HuH-7.5 (cell line): Measurements from ENCODE around the gene ANO10.
"Not testable (repeated sequence)": the region's sequence is repeated elsewhere in the genome, so short reads cannot be mapped to it uniquely, and the experiment has no call there.

Experiments used
- DNase-seq: peaks from one replicate; pipeline ENCODE4 v3.0.0; 2011; ENCODE audit warnings: low spot score

Gene ANO10

DNA sequence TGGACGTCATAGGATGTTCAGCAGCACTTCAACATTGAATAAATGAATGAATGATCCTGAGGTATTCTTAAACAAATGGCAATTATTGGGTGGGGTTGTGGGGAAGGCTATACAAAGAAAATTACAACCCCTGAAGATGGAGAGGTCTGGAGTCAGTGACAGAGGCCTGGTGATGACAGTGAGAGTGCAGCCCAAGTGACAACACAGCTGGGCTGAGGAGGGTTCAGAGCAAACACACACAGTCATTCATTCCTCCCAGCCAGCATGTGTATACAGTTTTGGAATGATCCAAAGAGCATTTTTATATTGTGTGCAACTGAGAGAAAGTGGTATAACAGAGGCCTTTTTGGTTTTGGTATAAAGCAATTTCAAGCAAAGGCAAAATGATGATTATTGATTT lies 148.1 kb downstream of the ANO10 start:
- DNase-seq = no peak

DNA sequence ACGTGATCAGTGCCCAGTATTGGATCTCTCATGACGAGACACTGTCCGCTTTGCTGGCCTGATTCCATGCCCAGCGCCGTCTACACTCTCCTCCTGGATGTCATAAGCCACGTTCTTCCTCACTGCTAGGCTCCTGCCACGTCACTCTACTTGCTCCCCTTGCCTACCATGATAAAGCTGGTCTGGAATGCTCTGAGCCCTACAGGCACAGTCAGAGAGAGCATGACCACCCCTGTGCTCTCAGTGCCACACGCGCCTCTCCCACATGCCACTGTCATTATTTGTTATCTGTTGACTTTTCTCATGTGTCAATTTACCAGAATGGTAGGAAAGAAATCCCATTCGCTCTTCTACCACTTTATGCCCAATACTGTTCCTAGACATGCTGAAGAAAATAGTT lies 148.6 kb downstream of the ANO10 start:
- DNase-seq = no peak

DNA sequence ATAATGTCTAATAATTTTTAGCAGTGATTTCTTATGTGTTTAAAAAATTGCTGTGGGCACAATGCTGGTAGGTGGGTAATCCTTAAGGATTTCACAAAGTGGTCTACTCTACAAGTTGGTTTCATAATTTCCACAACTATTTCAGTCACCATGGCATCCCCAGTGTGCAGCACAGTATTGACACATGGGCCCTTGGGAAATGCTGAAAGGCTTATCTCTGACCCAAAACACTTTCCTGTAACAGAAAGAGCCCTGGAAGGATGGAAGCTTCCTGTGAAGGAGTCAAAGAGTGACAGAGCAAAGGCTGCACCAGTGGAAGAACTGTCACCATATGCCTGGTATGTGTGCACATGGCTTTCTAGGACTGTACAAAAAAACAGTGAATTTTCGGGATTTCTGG lies 153.7 kb downstream of the ANO10 start:
- no peak for DNase-seq

DNA sequence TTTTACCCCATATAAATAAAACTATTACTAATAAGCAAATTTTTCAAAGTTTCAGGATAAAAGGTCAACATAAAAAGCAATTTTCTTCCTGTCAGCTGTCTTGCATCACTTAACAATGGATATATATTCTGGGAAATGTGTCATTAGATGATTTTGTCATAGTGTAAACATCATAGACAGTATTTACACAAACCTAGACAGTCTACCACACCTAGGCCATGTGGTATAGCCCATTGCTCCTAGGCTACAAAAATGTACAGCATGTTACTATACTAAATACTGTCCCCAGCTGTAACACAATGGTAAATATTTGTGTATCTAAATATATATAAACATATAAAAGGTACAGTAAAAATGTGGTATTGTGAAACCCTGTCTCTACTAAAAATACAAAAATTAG lies 156.7 kb downstream of the ANO10 start:
- DNase-seq = no peak

DNA sequence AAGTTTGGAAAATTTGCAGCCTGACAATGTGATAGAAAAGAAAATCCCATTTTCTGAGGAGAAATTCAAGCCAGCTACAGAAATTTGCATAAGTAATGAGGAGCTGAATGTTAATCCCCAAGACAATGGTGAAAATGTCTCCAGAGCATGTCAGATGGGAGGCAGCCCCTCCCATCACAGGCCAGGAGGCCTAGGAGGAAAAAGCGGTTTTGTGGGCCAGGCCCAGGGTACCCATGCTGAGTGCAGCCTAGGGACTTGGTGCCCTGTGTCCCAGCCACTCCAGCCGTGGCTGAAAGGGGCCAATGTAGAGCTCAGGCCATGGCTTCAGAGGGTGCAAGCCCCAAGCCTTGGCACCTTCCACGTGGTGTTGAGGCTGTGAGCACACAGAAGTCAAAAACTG lies 159.2 kb downstream of the ANO10 start:
- not testable (repeated sequence) for DNase-seq

DNA sequence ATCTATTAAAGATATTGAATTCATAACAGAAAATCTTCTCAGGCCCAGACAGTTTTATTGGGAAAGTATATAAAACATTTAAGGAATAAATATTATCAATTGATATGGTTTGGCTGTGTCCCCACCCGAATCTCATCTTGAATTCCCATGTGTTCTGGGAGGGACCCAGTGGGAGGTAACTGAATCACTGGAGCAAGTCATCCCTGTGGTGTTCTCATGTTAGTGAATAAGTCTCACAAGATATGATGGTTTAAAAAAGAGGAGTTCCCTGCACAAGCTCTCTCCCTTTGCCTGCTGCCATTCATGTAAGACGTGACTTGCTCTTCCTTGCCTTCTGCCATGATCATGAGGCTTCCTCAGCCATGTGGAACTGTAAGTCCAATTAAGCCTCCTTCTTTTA lies 160.5 kb downstream of the ANO10 start:
- DNase-seq = no peak

DNA sequence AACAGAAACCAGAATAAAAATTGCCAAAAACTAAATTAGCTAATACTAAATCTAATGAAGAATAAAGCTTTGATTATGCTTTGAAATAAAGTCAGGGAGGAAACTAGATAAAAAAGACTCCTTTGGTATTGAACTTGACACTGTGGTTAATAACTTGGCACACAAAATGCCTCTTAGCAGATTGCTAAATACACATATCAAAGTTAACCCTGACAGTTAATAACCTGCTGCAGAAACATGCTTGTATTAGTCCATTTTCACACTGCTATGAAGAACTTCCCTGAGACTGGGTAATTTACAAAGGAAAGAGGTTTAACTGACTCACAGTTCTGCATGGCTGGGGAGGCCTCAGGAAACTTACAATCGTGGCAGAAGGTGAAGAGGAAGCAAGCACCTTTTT lies 164.8 kb downstream of the ANO10 start:
- DNase-seq = not testable (repeated sequence)

DNA sequence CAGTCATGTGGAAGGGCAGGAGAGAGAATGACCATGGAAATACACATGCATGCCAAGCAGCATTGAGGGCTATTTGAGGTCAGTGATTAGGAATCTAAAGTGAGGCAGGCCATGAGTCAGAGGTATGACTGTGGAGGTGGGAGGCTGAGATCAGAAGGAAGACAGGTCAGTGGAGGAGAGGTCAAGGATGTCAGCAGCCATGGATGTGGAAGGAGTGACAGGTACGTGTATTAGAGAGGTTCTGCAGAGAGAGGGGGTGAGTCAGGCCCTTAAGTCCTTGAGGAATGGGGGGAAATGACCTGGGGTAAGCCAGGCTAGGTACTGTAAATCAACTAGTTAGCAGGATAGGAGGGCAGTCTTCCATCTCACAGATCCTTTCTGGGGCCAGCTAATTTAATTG lies 166.6 kb downstream of the ANO10 start:
- DNase-seq = no peak

DNA sequence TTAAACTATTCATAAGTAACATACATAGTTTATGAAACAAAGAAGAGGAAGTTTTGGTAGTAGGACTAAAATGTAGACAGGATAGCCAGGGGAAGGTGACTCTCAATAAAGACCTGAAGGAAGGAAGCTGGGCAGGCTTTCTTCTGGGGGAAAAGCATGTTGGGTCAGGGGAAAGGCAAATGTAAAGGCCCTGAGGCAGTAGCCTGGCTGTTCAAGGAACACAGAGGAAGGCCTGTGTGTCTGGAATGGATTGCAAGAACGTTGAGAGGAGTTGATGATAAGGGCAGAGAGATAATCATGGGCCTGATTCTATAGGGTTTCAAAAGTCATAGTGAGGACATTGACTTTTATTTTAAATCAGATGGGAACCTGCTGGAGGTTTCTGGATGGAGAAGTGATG lies 167.8 kb downstream of the ANO10 start:
- DNase-seq = no peak

DNA sequence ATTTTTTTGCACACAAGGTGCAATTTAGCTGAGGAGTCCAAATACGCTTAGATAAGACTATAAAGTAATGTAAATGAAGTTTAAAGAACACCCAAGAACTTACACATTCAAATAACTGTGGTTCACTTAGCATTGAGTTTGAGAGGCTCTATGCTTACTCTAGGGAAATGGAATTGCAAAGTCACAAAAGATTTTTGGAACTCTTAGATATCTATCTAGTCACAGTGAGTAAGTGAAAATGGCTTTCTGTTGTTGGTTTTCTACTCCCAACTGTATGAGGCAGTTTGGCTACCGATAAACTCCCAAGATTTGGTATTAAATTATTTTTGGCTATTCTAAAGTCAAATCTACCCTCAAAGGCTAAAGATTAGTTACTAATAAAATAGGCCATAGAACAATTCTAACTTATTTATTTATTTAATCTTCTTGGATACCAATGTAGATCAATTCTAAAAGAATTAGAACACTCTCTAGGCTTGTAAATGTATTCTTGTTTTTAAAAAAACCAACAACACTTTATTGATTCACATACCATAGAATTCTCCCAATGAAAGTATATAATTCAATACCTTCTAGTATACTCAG lies 170.0 kb downstream of the ANO10 start:
- no peak for DNase-seq

DNA sequence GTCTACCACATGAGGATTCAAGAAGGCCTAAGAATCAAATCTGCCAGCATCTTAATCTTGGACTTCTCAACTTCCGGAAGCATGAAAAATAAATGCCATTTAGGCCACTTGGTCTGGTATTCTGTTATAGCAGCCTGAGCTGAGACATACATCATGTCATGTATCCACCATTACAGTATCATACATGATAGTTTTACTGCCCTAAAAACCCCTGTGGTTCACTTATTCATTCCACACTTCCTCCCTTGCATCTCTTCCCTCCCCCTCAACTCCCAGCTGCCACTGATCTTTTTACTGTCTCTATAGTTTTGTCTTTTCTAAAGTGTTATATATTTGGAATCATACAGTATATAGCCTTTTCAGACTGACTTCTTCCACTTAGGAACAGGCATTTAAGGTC lies 173.7 kb downstream of the ANO10 start:
- no peak for DNase-seq

DNA sequence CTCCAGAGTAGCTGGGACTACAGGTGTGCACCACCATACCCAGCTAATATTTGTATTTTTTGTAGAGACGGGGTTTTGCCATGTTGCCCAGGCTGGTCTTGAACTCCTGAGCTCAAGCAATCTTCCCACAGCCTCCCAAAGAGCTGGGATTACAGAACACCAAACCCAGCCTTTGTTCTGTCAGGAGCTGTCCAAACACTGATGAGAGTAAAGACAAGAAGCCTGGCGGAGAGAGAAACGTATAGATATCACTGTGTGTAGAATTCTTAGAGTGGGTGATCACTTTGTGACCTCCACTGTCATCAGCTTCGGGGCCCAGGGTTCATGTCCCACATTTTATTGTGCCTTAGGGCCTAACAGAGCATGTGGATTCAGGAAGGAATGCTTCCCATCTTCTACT lies 176.0 kb downstream of the ANO10 start:
- no peak for DNase-seq

DNA sequence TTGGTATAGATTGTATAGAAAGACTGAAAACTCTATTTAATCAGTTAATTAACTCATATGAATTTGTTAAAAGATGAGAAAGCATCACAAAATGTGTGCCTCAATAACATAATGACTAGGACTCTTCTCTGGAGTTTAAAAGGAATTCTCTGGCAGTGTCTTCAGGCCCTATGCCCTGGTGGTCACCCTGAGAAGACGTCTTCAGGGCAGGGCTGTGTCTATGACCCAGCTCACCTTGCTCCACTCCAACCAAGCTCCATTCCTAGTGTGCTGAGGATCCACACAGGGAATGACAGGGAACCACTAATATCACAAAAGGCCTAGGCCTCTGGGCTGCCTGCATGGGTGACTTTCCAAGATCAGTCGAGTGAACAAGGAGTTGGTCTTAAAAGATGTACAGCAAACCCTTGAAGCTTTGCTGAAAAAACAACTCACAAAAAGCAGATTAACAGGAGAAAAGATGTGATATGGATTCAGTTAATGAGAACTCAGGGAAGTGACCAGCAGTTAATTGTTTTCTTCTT lies 178.9 kb downstream of the ANO10 start:
- no peak for DNase-seq

DNA sequence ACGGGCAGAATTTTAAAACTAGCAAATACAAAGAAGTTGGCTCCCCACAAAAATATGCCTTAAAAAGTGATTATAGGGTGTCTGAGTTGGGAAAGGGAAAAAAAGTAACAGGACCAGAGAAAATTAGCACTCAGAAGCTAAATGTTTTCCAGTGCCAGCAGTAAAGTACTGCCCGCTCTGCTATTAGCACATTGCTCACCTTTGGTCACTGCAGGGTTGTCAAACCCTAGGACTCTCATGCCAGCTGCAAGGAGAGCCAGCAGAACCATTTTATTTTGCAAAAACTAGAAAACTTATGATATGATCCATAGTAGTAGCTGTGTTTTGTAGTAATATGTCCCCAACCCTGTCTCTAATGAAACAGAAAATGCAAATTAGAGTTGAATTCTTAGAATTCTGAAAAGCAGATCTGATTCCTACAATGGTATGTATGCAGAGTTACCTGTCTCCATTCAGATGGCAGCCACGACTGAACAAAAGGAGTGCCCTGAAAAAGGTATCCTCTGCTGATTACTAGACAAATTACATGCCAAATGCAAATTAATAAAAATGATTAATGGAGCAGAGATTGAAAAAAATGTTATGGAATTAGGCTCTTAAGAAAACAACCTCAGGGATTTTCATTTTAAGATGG lies 185.2 kb downstream of the ANO10 start:
- DNase-seq = no peak

DNA sequence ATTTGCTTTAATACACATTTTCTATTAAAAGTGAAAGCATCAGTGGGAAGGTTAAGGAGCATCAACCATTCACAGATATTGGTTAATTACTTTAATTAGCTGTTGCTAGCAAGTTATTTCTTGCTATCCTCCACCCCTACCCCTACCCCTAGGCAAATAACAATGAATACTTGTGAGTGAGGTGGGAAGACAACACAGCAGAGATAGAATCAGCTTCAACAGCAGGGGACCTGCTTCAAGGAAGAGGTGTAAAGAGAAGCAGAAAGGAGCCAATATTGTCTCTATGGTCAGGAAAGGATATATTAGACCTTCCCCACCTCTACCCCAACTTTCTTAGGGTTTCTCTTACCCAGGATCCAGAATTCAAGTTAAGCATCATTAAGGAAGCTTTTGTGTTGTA lies 186.1 kb downstream of the ANO10 start:
- no peak for DNase-seq

DNA sequence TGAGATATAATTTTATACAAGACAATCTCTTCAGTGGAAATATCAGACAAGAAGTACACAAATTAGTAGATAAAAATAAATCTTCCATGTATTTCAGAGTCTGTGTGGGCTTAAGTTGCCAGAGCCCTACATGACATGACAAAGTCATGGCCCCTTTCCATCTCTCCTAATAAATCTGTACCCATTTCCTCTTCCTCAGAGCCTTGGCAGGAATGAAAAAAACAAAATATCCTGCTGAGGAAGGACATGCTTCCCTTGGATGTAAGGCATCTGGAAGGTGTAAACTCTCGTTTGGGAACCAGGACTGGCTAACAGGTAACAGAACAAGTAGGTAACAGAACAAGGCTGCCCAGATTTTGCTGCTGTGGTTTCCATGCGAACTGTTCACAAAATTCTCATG lies 187.4 kb downstream of the ANO10 start:
- DNase-seq = no peak

DNA sequence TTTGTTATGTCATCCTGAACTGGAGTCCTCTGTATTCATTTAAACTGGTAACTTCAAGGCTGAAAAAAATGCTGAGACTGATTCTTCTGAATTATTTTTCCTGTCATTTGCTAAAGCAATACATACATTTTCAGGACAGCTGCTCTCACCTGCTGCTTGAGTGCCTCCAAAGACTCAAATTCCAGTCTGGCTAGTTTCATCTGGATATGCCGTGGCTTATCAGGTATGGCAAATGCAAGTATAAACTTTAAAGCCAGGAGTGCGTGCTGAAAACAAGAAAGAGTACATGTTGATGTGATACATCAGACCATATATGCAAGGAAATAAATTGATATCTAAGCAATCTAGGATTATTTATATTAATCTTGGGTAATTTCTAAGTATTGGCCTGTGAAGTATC lies 189.3 kb downstream of the ANO10 start:
- DNase-seq = no peak

DNA sequence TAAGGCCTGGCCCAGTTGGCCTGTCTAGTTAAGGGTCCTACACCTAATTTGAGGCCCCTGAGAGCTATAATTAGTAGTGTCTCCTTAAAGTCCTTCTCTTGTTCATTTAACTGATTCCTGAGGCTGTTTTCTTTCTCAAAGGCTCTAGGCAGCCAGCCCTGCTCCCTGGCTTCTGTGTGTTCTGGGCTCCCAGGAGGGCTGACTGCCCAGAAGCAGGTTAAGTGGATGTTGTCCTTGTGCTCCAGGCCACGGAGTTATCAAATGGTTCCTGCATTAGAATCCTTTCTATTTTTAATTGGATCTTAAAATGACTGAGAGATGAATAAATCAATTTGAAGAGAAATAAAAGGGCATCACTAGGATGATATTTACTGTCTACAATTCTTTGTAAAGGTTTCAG lies 195.4 kb downstream of the ANO10 start:
- no peak for DNase-seq

DNA sequence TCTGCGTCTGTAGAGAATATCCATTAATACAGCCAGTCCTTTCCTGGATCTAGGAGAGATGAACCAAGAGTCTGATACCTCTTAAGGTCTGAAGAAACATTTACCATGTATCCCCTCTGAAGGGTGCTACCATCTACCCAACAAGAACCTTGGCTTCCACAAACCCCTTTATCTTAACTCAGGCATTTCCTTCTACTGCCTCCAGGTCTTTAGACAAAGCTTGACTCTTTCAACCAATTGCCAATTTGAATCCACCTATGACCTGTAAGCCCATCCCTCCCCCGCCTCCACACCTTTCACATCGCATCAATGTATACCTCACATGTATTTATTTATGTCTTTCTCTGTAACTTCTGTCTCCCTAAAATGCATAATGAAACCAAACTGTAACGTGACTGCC lies 196.0 kb downstream of the ANO10 start:
- DNase-seq = no peak

DNA sequence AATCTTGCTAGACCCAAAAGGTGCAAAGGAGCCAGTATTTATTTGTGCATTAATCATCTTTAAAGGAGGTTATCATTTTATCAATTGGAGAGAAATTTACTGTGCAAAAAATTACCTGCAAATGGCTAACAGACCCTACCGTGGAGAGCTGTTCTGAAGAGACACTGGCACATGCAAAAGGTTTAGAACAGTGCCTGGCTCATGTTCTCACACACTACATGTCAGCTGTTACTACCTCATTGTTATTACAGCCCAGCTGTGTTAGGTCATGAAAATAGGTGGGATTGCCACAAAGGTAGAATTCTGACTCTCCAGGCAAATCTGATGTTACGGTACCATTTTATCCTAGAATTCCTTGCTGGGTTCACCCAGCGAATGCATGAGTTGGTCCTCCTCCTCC lies 198.2 kb downstream of the ANO10 start:
- no peak for DNase-seq

DNA sequence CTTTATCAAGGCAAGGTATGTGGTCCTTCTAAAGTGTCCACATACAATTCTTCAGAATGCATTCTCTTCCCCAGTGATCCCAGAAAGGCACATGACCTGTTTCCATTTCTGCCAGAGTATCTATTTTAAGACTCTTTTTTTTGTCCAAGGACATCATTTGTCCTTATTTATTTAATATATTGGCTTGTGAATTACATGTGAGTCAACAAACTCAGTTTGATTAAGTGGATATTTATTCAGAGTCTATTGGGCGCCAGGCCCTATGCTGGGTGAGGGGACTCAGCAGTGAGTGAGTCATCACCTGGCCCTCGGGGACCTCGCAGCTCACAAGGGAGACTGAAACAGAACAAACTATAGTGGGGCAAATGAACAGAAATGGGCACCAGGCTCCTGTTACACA lies 198.7 kb downstream of the ANO10 start:
- no peak for DNase-seq

DNA sequence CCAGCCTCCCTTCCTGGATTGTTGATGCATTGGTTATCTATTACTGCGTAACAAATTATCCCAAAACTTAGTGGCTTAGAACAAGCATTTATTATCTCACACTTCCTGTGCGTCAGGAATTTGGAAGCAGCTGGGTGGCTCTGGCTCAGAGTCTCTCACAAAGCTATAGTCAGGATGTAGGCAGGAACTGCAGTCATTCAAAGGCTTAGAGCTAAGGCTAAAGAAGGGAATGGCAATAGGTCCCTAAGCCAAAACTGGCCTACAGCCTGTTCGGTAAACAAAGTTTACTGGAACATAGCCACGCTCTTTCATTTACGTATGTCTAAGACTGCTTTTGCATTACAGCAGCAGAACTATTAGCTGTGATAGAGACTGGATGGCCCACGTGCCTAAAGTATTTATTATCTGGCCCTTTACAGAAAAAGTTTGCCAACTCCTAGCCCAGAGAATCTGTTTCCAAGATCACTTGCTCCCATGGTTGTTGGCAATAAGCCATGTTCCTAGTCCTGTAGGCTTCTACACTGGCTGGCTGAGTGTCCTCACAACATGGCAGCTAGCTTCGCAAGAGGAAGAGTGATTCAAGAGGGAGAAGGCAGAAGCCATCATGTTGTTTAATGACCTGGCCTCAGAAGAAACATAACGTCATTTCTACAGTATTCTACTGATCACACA lies 203.1 kb downstream of the ANO10 start:
- DNase-seq = no peak

DNA sequence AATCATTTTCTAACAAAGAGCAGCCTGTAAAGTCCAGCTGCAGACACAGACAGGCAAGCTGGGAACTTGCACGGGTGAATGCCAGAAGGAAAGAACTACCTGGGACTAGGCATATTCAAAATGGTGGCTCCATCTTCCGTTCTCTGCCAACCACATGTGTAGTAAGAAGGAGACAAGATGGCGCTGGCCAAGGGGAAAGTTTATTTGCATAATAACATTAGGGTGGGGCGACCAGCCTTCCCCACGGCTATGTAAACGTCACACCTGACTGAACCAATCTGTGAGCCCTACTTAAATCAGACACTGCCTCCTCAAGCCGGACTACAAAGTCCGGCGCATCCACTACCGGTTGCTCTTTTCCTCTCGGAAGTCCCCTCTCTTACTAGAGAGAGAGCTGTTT lies 204.7 kb downstream of the ANO10 start:
- no peak for DNase-seq

DNA sequence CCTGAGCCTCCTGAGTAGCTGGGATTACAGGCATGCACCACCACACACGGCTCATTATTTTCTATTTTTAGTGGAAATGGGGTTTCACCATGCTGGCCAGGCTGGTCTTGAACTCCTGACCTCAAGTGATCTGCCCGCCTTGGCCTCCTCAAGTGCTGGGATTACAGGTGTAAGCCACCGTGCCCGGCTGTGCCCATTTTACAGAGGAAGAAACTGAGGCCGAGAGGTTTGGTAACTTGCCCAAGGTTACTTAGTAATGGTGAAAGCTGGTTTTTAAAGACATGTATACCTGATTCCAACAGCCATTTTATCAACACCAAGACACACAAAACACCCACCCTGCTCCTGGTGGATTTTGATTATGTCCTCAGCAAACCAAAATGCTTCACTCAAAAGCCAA lies 206.7 kb downstream of the ANO10 start:
- DNase-seq = no peak
